A673 (cell line): ENCODE results near the gene RNF31. TPM values are rescaled to one million over a fixed set of nuclear protein-coding genes. Genes with fewer than 3 reads are reported as not detected.

Source experiments
- BruUV-seq: library from RNA; stranded (reverse); fragments of 400-500 nt; replicated peaks from 2 replicates; lab custom pipeline; 2021; lab: Mats Ljungman, UMichigan
- CTCF ChIA-PET: fragments of 300-600 bp; sonication (Branson Sonifier 250); formaldehyde crosslinking; loops from one replicate; lab custom pipeline; 2022; ENCODE audit warnings: antibody characterized with exemption; lab: Charles Lee
- POLR2A ChIA-PET: fragments of 300-600 bp; sonication (Branson Sonifier 250); formaldehyde crosslinking; loops from one replicate; lab custom pipeline; 2022; ENCODE audit warnings: antibody characterized with exemption; ENCODE audit not compliant: low non-redundant PET; lab: Charles Lee
- DNase-seq: peaks from one replicate; pipeline ENCODE4 v3.0.0-alpha.2; 2015; ENCODE audit warnings: low spot score
- H3K27ac ChIP-seq: fragments of 200-600 bp; sonication (generic); 2 replicates; pipeline ENCODE4 v1.5.1; 2016; ENCODE audit warnings: mixed run types, low read depth, mild to moderate bottlenecking, mixed read lengths, antibody characterized with exemption, low read length; ENCODE audit not compliant: poor library complexity, severe bottlenecking
- H3K27me3 ChIP-seq: fragments of 200-600 bp; sonication (generic); replicated peaks from 2 replicates; pipeline ENCODE4 v1.6.1; 2017; ENCODE audit warnings: mixed run types, low read depth, mild to moderate bottlenecking, mixed read lengths, antibody characterized with exemption, low read length; ENCODE audit not compliant: insufficient read depth, poor library complexity
- H3K36me3 ChIP-seq: fragments of 200-600 bp; sonication (generic); 2 replicates; pipeline ENCODE4 v1.6.1; 2016; ENCODE audit warnings: mixed run types, mild to moderate bottlenecking, mixed read lengths, antibody characterized with exemption, low read length; ENCODE audit not compliant: insufficient read depth, poor library complexity, severe bottlenecking
- H3K4me1 ChIP-seq: fragments of 200-600 bp; sonication (generic); 2 replicates; pipeline ENCODE4 v1.6.1; 2017; ENCODE audit warnings: mixed run types, mild to moderate bottlenecking, mixed read lengths, antibody characterized with exemption, low read length; ENCODE audit not compliant: insufficient read depth, poor library complexity, severe bottlenecking
- H3K4me3 ChIP-seq: fragments of 200-600 bp; sonication (generic); 2 replicates; pipeline ENCODE4 v1.5.1; 2016; ENCODE audit warnings: low read depth, mixed run types, mild to moderate bottlenecking, mixed read lengths, low read length; ENCODE audit not compliant: poor library complexity, severe bottlenecking
- H3K9me3 ChIP-seq: fragments of 200-600 bp; sonication (generic); 2 replicates; pipeline ENCODE4 v1.6.1; 2016; ENCODE audit warnings: mixed run types, low read depth, mild to moderate bottlenecking, mixed read lengths, antibody characterized with exemption, low read length; ENCODE audit not compliant: poor library complexity, severe bottlenecking
- EZH2 ChIP-seq: fragments of 200-600 bp; sonication (generic); IDR thresholded peaks from 2 replicates; pipeline ENCODE4 v1.6.1; 2017; ENCODE audit warnings: borderline replicate concordance, low read depth, mild to moderate bottlenecking, mixed read lengths, antibody characterized with exemption, low read length; ENCODE audit not compliant: poor library complexity, severe bottlenecking
- intact Hi-C: fragments of 100-400 bp; cut with micrococcal nuclease; formaldehyde crosslinking; loops from one replicate; pipeline ENCODE4 v1.10.0; 2022; ENCODE audit not compliant: unreplicated experiment
- total RNA-seq: library from RNA; stranded (reverse); gene quantifications from 2 replicates; pipeline ENCODE4 v1.2.3, GENCODE V29; 2021
- TF ChIP-seq, protein P1 (sequence below): fragments of 300-800, 200-600 bp; sonication (generic); conservative IDR thresholded peaks from 2 replicates; pipeline ENCODE4 v1.5.1; 2017; ENCODE audit warnings: low read depth, mild to moderate bottlenecking, antibody characterized with exemption, low read length, moderate library complexity, mixed read lengths

Gene RNF31
- total RNA-seq, 1 experiment from 2014 or later = 62.1 TPM

DNA sequence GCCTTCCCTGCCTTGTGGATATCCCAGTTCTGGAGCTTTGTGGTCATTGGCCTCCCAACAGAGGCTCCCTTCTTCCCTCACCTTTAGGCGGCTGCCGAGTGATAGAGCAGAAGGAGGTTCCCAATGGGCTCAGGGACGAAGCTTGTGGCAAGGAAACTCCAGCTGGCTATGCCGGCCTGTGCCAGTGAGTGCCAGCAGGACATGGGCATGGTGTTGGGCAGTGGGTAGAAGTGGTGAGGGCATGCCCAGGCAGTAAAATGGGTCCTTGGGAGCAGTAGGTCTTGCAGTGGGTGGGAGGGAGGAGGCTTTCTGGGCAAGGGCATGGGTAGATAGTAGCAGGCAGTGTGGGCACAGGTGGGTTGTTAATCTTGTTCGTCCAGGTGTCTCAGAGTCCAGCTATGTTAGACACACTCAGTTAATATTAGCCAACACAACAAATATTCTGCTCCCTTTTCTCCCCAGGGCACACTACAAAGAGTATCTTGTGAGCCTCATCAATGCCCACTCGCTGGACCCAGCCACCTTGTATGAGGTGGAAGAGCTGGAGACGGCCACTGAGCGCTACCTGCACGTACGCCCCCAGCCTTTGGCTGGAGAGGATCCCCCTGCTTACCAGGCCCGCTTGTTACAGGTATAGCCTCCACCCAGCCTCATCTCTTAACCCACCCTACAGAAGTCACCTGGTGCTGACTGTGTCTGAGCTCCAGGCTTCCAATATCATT lies 12.6 kb downstream of the RNF31 start:
- Histone ChIP-seq H3K27ac (no peak overlapping the region), H3K4me1 (peaks cover 8% of the 10 kb centered on the region), H3K36me3 (peaks cover 51% of the 10 kb centered on the region), H3K9me3 (no peaks in the 10 kb centered on the region), H3K27me3 (no peaks in the 10 kb centered on the region), H3K4me3 (no peak overlapping the region)
- no TSS peak for BruUV-seq
- TF ChIP-seq, protein P1, sequence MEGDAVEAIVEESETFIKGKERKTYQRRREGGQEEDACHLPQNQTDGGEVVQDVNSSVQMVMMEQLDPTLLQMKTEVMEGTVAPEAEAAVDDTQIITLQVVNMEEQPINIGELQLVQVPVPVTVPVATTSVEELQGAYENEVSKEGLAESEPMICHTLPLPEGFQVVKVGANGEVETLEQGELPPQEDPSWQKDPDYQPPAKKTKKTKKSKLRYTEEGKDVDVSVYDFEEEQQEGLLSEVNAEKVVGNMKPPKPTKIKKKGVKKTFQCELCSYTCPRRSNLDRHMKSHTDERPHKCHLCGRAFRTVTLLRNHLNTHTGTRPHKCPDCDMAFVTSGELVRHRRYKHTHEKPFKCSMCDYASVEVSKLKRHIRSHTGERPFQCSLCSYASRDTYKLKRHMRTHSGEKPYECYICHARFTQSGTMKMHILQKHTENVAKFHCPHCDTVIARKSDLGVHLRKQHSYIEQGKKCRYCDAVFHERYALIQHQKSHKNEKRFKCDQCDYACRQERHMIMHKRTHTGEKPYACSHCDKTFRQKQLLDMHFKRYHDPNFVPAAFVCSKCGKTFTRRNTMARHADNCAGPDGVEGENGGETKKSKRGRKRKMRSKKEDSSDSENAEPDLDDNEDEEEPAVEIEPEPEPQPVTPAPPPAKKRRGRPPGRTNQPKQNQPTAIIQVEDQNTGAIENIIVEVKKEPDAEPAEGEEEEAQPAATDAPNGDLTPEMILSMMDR = no peak
- TF ChIP-seq EZH2 = no peak
- no peak for DNase-seq
- CTCF ChIA-PET = interaction anchor here (2.6 kb wide), 1 partner anchor 102 kb away, joined by 17 read pairs; no protein-coding TSS in a partner anchor
- intact Hi-C loops = no loop called here
- POLR2A ChIA-PET = interaction anchor here (0.7 to 1.2 kb wide), 2 partner anchors 95 to 251 kb away, joined by 4 to 12 read pairs; no protein-coding TSS in a partner anchor

DNA sequence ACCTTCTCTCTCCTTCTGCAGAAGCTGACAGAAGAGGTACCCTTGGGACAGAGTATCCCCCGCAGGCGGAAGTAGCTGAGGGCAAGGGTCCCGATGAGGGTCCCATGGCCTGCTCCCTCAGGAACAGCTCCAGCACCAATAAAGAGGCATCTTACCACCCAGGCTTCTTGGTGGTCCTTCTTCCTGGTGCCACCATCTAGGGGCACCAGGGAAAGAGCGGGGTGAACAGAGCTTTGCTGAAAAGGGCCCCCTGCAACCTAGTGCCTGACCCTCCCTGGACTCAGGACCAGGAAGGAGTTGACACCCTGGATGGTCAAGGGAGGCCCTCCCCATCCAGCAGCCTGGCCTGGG lies 13.2 kb downstream of the RNF31 start:
- ChIA-PET POLR2A (no interaction called here), CTCF (interaction anchor here (0.6 to 2.6 kb wide), 4 partner anchors 21 to 102 kb away, joined by 3 to 17 read pairs (median 5); partner anchors contain the start of genes DCAF11 and NRL)
- intact Hi-C loops = no loop called here
- Histone ChIP-seq H3K36me3 (peaks cover 46% of the 10 kb centered on the region), H3K9me3 (no peaks in the 10 kb centered on the region), H3K27me3 (no peaks in the 10 kb centered on the region), H3K4me1 (peaks cover 8% of the 10 kb centered on the region), H3K27ac (no peak overlapping the region), H3K4me3 (no peak overlapping the region)
- no peak for DNase-seq
- no TSS peak for BruUV-seq
- TF ChIP-seq, protein P1 = no peak
- TF ChIP-seq EZH2 = no peak

DNA sequence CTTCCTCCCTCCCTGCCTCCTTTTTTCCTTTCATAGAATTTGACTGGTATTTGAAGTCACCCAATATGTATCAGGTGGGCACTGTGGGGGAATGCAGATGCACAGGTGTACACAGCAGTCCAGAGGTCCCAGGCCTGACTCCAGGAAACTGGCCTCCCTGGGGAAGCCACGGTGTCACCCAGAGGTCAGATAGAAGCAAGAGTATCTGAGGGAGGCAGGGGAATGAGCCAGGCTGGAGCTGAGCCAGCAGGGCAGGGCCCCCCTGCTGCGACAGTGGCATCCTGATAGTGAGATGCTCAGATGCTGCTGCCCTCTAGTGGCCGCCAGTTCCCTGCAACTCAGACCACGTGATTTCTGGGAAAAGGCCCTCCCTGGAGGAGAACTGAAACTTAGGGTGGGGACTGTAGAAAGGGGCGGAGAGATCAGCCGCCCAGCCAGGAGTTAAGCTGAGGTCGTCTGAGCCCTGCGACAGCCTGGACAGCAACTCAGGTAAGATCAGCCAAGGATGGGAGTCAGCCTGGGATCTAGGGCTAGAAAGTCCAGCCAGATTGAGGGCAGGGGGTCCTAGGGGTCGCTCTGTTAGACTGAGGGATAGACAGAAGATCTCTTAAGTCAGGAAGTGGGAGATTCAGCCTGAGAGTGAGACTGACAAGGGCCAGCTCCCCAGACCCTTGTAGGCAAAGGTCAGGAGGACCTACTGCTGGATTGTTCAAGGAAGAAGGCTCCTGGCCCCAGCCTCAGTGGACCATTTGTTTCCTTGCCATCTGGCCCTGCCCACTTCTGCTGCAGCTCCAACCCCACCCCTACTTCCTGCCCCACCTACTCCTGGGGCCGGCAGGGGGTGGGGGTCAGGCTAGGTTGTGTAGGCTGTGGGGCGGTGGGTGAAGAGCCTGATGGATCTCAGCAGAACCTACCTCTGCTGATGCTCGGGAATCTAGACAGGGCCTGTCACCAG lies 13.8 kb downstream of the RNF31 start, which contains the start of gene IRF9:
Gene IRF9, plus strand, starts transcription at position 416 of the 955 bp plus-strand sequence. CDS start 880 bp downstream, outside the sequence.
- peaks cover 8% of the 10 kb centered on the region for H3K4me1 ChIP-seq
- H3K9me3 ChIP-seq = no peaks in the 10 kb centered on the region
- BruUV-seq = no TSS peak
- H3K4me3 ChIP-seq = peak within 1 kb of the TSS; percentile 51
- TF ChIP-seq EZH2 = no peak
- TF ChIP-seq, protein P1 = peak; percentile 99
- H3K36me3 ChIP-seq = peaks cover 40% of the 10 kb centered on the region
- peak within 1 kb of the TSS; percentile 75 for H3K27ac ChIP-seq
- POLR2A ChIA-PET = interaction anchor here (0.6 kb wide), 1 partner anchor 67 kb away, joined by 3 read pairs; the partner anchor contains the start of gene PCK2
- no peaks in the 10 kb centered on the region for H3K27me3 ChIP-seq
- CTCF ChIA-PET = interaction anchor here (0.5 to 2.6 kb wide), 9 partner anchors 14 to 103 kb away, joined by 3 to 17 read pairs (median 3); partner anchors contain the start of genes DCAF11, NRL and PSME1
- intact Hi-C loops = loop anchor here (1.0 kb wide), 3 partner anchors 14 to 149 kb away; partner anchors contain the start of gene RNF31
- peak; percentile 95 for DNase-seq
